GM04503 (cell line): Measurements from ENCODE around the gene QRFP.

ENCODE experiments used
- DNase-seq: peaks from one replicate; pipeline ENCODE4 v3.0.0-alpha.2; 2012; ENCODE audit warnings: low read depth

QRFP gene

DNA sequence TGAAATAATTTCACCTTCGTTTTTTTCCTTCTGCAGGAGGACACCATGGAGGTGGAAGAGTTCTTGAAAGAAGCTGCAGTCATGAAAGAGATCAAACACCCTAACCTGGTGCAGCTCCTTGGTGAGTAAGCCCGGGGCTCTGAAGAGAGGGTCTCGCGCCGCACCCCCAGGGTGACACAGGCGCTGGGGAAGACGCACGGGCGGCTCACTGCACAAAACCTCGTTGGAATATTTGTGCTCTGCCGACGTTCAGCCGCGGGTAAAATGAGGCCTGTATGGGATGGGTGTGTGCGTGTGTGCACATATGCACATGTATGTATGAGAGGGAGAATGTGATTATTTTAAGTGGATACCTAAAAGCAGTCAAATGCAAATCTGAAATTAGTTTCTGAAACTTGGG lies 24.5 kb downstream of the QRFP start:
- DNase-seq, result no peak

DNA sequence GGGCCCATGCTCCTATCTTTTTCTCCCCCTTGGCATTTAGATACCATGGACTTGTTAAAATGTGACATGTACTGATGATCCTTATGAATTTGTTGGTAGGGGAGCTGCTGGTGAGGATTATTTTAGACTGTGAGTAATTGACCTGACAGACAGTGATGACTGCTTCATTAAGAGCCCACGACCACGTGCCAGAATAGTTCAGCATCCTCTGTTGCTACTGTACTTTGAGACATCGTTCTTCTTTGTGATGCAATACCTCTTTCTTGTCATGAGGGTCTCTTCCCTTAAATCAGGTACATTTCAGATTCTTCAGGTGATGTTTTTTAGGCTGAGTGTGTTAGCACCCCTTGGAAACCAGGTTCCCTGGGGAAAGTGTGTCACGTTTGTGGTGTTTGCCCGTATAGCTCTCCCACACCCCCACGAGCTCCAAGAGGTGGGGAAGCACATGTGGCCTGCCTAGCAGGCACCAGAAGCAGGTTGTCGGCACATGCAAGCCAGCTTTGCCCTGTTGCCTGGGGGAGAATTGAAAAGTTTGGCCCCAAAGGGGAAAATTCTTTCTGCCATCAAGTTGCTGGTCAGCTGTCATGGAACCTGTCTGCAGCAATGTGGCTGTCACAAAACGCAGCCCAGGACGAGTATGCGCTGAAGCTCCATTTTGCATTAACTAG lies 25.1 kb downstream of the QRFP start:
- no peak for DNase-seq

DNA sequence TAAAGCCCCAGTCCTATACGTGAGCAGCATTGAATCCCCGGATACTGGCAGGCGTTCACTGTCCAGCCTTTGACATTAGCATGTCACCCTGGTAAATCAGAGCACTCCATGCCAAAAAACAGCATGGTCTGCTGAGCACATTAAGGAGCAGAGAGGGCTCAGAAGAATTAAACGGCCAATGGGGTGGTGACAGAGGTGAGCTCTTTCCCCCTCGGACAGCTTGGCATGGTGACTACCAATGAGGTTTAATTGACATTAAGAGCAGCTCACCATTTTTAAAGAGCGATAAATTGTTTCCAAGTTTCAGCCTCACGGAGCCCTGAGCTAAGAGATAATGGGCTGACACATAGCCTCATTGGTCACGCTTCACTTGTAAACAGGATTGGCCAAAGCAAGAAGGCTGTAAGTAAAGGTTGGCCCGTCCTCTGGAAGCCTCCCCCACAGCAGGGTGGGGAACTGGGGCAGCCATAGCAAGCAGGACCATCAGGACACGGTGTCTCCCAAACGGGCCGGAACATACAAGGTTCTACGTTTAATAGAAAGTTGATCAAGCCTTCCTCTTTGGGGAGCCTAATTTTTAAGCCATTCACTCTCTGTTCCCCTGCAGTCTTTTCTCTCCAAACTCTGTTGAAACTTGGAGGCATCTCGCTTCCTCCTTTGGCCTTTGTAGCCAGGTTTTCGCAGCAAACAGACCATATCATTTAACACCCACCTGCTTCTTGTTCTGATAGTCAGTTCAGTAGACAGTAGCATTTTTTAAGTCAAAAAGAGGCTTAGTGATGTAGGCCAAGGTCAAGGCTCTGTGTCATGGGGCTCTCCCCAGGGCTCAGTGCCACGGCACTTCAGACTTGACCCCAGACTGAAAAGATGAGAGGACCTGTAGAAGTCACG lies 25.9 kb downstream of the QRFP start:
- DNase-seq, result no peak

DNA sequence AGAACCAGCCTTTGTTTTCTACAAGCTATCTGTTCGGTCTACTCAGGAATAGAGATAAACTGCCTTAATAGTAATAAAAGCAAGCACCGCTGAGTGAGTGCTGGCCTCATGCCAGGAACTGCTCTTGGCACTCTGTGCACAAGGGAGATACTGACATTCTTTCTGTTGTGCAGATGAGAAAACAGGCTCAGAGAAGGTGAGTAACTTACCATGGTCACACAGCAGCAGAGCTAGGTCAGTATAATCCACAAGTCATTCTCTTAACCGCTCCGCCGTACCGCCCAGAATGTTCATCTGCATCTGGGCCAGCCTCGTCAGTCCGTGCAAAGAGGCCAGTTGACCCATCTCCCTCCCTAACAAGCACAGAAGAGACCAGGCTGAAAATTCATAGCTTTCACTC lies 27.4 kb downstream of the QRFP start:
- no peak for DNase-seq

DNA sequence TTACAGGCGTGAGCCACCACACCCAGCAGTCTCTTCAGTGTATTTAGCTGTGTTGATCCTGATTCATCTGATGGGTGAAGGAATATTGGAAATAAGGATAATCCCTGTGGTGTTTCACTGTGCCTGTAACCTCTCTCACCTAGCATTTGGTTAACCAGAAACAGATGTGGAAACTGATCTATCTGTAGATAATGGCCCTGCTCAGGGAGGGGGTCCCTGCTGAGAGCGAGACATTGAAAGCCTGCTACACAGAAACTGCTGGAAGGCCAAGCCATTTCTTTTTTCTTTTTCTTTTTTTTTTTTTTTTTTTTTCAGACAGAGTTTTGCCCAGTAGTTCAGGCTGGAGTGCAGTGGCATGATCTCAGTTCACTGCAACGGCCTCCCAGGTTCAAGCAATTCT lies 28.4 kb downstream of the QRFP start:
- no peak for DNase-seq

DNA sequence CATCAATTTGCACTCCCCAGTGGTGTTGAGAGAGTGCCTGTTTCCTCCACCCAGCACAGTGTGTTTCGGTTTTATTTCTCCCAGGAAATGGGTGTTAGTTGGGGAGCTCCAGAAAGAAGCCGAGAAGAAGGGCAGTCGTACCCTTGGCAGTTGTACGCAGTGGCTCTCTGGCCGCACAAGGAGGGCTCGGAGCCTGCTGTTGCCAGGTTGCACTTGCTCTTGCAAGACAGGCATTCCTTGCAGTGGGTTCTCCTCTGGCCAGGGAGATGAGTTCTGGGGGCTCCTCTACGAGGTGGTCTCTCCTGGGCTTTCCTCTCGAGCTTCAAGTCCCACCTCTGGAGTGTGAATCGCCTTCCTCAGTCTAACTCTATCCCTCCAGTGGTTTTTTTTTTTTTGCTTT lies 29.1 kb downstream of the QRFP start:
- no peak for DNase-seq

DNA sequence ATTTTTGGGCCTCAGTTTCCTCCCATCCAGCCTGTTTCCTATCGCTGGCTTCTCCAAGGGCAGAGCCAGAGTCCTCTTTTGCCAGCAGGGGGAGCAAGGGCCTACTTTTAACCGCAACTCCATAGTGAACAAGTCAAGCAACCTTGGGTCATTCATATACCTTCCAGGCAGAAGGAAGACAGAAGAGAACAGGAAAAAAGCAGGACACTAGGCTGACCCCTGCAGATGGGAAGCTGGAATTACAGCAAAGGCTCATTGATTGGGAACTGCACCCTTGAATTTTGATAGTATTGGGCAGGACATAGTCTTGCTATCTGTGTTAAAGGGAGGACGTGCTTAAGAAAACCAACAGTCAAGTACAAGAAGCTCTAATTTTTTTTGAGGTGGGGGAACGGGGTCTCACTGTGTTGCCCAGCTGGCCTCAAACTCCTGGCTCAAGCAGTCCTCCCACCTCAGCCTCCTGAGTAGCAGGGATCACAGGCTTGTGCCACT lies 30.1 kb downstream of the QRFP start:
- peak; percentile 44 for DNase-seq

DNA sequence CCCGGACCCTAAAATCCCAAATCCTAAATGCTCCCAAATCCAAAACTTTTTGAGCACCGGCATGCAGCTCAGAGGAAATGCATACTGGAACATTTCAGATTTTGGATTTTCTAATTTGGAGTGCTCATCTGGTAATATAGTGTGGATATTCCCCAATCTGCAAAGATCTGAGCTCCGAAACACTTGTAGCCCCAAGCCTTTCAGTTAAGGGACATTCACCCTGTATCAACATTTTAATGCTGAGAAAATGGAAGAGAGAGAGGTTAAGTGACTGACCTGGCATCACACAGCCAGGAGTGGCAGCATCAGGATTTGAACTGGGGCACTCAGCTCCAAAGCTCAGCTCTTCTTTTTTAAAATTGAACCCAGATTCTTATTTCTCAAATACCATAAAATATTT lies 30.7 kb downstream of the QRFP start:
- DNase-seq, result no peak

DNA sequence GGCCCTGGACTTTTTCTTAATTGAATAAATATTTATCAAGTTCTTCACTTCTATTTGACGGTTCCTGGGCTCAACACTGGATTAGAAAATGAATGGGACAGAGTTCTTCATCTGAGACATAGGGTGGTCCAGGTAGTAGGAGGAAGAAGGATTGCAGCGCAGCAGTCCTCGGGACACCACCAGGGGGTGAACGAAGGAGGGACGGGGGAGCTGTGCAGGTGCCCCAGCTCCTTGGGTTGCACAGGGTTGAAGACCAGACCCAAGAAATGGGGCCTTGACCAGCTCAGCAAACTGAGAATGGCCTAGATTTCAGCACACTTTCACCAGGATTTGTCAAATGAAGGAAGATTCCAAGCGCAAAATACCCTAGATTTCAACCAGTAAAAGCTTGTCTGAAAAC lies 32.1 kb downstream of the QRFP start:
- no peak for DNase-seq

DNA sequence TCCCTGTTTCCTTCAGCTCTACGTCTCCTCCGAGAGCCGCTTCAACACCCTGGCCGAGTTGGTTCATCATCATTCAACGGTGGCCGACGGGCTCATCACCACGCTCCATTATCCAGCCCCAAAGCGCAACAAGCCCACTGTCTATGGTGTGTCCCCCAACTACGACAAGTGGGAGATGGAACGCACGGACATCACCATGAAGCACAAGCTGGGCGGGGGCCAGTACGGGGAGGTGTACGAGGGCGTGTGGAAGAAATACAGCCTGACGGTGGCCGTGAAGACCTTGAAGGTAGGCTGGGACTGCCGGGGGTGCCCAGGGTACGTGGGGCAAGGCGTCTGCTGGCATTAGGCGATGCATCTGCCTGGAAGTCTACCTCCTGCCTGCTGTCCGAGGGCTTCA lies 33.9 kb downstream of the QRFP start:
- no peak for DNase-seq

DNA sequence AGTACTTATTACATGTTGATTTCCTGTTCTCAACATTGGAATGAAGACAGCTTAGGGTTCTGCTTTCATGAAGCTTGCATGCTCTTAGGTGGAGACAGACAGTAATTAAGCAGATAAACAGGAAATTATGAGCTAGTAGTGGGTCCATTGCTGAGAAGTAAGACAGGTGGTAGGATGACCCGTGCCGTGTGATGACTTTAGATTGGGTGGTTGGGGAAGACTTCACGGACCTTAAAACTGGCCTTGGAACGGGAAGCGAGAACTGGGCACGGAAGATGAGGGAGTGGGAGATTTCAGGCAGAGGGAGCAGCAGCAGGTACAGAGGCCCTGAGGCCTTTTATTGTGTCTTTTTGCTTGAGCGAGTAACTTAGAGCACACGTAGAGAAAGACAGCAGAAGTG lies 34.4 kb downstream of the QRFP start:
- no peak for DNase-seq

DNA sequence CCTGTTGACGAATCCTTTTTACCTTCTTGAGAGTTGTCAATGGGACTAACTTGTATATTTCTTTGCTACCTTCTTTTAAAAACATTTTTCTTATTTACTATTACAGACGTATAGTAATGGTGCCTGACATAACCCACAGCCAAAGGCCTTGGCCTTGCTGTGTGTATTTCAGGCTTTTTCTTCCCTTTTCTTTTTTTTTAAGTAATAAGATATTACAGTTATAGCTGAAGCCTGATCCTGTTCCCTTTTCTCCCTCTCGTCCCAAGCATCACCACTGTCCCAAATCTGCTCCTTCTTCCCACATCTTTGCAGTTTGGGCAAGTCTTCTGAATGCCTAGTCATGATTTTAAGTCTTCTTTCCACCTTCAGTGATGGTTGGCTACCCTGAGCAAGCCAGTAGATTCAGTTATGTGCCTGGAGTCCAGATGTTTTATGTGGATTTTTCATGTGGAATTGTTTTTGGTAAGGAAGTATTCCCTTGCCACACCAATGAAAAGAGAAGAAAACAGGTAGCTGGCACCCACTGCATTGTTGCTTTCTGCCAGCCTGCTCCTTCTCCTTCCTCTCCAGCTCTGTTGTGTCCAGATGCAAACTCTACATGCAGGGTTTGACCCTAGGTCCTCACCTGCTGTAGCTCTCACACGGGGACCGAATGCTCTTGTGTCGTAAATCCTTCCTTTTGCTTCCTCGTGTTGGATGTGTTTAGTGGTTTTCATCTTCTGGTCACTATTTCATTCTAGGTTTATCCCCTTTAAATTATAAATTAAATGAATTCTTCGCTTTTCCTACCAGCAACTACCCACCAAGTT lies 35.0 kb downstream of the QRFP start:
- DNase-seq, result no peak

DNA sequence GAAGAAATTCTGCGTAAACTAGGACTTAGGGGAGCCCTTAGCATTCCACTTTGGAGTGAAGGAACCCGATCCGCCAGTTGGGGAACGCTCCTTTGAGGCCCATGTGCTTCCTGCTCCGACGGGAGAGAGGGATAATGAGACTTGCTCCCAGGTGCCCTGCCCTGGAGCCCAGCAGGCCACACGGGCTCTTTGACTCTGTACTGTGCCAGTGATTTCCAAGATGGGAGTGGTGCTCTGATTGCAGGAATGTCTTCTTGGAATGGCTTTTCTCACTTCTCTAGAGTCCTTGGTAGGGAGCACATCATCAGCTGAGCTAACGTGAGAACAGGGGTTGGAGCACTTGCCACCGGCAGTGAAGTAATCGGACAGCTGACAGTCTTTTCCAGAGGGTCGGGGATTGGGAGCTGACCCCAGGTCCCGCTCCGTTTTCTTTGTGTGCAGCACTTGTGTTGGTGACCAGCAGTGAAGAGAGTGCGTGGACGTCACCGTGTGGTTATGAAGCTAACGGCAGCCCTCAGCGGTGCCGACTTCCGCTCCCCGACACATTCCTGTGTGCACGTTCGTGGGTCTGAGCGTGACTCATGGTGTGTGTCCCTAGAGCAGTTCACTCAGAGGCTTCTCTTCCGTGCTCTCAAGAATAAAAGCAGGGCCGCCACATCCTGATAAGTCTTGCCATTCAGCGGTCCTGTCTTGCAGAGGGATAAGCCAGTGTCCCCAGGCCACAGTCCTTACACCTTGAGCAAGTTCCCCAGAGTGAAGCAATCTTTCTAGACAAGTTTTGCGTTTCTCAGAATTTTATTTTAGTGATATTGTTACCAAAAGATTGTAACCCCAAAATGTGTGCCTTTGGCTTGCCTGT lies 35.9 kb downstream of the QRFP start:
- peak; percentile 87 for DNase-seq

DNA sequence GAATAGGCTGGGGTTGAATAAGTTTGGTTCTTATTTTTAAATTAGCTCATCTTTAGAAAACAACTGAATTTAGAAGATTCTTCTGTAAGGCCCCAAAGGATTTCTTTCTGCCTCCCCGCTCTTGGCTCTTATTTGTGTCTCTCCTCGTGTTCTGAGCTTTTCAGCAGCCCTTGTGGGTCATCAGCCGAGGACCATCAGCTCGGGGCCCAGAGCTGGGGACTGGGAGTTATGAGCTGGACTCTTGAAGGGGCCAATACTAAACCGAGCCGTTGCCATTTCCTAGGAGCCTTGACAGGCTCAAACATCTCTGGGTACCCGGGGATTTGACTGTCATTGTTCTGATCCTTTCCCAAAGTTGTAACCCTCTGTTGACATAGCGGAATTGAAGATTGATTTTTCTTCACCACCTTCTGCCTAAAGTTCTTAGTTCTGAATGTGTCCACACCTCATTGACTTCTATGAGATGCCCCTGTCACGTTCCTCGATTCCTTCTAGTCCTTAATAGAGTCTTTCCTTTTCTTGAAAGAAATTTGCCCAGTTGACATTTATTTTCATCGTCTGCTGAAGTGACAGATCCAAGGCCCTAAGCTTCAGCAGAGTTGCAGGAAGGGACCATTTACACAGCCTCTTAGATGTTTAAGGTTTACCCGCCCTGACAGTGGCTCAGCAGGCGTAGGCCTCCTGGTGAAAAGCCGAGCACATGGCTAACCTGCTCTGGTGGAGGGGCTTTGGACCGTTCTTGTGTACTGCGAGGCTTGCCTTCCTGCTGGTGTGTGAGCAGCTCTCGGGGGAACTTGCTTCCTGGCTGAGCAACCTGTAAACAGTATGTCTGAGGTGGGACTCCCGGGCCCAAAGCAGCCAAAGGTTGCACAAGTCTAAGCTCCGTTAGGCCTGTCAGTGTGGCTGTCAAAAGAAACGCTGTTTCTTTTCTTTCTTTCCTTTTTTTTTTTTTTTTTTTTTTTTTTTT lies 37.6 kb downstream of the QRFP start:
- no peak for DNase-seq

DNA sequence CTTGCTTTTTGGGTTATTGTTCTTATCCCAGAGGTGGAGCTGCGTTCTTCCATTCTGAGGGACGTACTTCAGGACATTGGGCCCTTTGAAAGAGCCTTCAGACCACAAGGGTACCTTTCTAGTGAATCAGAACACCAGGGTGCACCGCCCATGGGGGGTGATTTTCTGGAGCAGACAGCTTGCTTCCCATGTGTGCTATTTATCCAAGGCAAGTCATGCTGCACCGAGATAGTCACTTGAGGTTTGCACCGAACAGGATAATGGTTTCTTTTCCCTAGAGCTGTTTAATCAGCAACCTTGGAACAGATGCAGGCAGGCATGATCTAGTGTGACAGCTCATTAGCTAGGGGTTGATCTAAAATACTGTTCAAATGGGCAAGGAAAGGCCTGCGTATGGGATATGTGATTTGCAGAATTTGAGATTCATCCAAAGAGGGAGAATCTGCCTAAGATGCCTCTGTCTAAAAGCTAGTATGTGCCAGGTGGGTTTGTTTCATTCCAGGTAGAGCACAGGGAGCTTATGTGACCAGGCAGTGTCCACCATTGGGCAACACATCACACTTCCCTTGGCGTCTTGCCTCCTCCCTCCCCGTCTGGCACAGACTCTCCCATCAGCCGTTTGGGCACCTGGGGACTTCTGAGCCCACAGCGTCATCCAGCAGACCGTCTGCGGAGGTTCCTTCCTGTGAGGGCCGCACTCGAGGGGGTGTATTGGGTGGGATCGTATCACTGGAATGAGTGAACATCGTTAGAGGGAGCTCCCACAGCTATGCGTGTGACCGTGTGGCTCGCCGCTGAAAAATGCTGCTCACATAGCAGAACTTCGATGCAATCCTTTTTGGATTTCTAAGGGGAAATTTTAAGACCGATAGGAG lies 38.5 kb downstream of the QRFP start:
- no peak for DNase-seq

DNA sequence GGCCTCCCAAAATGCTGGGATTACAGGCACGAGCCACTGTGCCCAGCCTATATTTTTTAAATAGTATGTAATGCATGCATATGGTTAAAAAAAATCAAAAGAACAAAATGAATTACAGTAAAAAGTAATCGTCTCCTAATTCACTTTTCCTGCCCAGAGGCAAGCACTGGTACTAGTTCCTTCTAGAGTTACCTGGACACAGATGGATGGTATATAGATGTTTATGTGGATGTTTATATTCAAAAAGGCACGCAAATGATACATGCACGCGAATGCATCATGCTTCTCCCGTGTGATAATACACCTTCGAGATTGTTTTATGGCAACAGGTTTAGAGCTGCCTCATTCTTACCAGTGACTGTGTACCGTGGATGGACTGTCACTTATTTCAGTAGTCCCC lies 40.1 kb downstream of the QRFP start:
- no peak for DNase-seq

DNA sequence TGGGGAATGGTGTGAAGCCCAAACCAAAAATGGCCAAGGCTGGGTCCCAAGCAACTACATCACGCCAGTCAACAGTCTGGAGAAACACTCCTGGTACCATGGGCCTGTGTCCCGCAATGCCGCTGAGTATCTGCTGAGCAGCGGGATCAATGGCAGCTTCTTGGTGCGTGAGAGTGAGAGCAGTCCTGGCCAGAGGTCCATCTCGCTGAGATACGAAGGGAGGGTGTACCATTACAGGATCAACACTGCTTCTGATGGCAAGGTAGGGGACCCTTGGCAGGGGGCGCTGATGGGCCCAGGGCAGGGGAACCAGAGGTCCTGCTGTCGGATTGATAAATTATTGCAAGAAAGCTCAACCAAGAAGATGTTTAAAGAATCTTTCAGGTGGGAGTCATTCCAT lies 41.8 kb downstream of the QRFP start:
- DNase-seq, result no peak

DNA sequence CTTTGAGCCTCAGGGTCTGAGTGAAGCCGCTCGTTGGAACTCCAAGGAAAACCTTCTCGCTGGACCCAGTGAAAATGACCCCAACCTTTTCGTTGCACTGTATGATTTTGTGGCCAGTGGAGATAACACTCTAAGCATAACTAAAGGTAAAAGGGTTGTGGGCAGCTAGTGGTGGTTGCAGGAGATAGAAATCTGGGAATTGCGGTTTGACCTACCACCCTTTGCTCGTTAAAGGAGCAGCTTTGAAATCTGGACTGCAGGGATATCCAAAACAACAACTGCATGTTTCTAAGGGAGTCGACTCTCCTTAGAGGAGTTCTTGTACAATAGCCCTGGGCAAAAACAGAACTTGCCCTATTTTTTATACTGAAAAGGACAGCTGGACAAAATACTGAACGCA lies 42.5 kb downstream of the QRFP start:
- DNase-seq, result no peak

DNA sequence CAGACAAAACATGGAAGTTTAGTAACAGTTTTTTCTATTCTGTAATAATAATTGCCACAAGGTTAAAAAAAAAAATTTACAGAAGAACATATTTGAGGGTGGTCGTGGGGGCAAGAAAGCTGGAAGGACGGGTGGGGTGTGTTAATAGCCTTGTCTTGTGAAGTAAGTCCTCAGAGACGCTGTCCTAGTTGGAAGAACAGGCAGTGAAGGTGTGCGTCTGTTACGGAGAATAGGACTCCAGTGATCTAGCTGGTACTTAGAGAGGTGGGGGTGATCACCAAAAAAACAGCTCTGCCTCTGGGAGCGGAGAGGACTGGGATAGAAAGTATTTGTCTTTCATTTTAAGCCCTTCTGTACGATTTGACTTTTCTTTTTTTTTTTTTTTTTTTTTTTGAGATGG lies 43.8 kb downstream of the QRFP start:
- DNase-seq, result no peak

DNA sequence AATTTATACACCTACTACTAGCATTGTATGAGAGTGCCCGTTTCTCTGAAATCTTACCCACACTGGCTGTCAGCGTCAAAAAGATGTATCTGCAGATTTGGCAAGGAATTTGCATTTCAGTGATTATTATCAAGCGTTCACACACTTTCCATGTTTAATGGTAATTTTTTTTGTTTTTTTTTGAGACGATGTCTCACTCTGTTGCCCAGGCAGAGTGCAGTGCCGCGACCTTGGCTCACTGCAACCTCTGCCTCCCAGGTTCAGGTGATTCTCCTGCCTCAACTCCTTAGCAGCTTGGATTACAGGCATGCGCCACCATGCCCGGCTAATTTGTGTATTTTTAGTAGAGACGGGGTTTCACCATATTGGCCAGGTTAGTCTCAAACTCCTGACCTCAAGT lies 47.3 kb downstream of the QRFP start:
- DNase-seq, result no peak
